IPS-20b (cell line): ENCODE data around the gene MDFI.

Experiments used
- H3K27ac ChIP-seq: one replicate; pipeline ENCODE4 v1.5.1; 2013; ENCODE audit warnings: low read length
- H3K27me3 ChIP-seq: 2 replicates; pipeline ENCODE4 v1.6.1; 2013; ENCODE audit warnings: mild to moderate bottlenecking, low read length, inconsistent platforms; ENCODE audit not compliant: insufficient read depth
- H3K36me3 ChIP-seq: 2 replicates; pipeline ENCODE4 v1.6.1; 2013; ENCODE audit warnings: low read depth, mild to moderate bottlenecking, inconsistent platforms, low read length, moderate library complexity; ENCODE audit not compliant: insufficient read depth
- H3K4me1 ChIP-seq: 2 replicates; pipeline ENCODE4 v1.6.1; 2013; ENCODE audit warnings: mild to moderate bottlenecking, control low read depth, inconsistent platforms, low read length, moderate library complexity; ENCODE audit not compliant: insufficient read depth
- H3K4me3 ChIP-seq: 2 replicates; pipeline ENCODE4 v1.5.1; 2013; ENCODE audit warnings: mild to moderate bottlenecking, low read length, inconsistent platforms
- H3K9ac ChIP-seq: 2 replicates; pipeline ENCODE4 v1.6.1; 2013; ENCODE audit warnings: low read depth, mild to moderate bottlenecking, inconsistent platforms, low read length, moderate library complexity
- H3K9me3 ChIP-seq: 2 replicates; pipeline ENCODE4 v1.6.1; 2013; ENCODE audit warnings: mild to moderate bottlenecking, low read depth, low read length, inconsistent platforms; ENCODE audit not compliant: insufficient read depth

The MDFI gene

DNA sequence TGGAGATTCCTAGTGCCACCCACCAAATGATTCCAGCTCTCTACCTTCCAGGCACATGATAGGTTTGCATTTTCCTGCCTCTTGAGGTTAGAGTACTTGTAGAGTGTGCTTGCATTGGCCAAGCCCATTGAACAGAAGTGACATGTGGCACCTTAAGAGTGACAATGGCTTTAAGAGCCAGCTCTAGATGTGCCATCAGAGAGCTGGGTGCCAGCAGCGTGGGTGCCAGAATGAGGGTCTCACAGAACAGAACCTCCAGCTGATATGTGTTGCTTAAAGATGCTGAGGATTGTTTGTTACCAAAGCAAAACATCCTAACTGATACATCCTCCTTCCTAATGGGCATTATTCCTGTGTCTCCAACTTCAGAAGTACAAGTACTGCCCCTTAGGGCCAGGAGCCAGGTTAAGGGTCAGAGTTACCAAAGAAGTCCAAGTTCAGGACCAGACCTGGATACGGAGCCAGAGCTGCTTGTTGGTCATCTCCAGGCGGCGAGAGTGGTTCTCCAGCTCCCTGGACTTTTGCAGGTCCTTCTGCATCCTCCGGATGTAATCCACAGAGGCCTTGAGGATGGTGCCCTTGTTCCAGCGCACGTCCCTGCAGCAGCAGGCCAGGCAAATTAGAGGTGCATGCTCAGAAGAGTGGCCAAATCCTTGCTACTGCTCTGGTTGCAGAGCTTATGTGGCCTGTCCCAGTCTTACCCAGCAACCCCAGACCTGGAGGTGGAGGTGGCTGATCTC lies 47.5 kb downstream of the MDFI start:
- Histone ChIP-seq H3K27ac (no peak overlapping the region), H3K9me3 (no peaks in the 10 kb centered on the region)

DNA sequence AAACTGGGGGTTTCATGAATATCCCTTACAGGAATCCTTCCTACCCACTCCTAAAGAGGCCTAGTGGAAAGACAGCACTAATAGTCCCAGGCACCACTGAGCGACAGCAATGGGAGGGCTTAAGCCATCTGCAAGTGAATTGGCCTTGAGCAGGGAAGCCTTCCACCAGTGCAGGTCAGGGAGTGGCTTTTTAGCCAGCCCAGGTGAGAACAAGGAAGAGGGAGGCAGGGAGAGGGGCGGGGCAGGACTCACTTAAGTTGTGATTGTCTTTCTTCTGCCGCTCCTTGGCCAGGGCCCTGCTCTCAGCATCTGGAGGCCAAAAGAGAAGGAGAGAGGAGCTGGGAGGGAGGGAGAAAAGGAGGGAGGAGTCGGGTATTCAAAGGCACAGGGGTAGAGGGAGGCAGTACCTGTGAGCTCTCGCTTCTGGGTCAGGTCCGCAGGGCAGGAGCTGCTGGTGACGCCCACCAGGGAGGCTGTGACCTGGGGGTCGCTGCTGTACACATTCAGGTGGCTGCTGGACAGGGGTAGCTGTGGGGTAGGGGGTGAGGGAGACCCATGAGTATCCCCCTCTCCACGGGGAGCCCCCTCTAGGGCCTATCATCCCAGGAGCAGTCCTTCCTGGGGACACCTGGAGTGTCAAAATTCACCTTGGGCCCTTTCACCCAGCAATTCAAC lies 49.4 kb downstream of the MDFI start:
- peaks cover 16% of the 10 kb centered on the region for H3K27me3 ChIP-seq
- peaks cover 6% of the 10 kb centered on the region; the same call in 1 of the 2 replicates for H3K4me1 ChIP-seq
- H3K36me3 ChIP-seq: no peaks in the 10 kb centered on the region
- H3K4me3 ChIP-seq: no peak overlapping the region
- H3K27ac ChIP-seq: no peak overlapping the region
- no peaks in the 10 kb centered on the region for H3K9me3 ChIP-seq
- no peak overlapping the region for H3K9ac ChIP-seq

More for the DNA sequence above, 47.5 kb downstream of the MDFI start:
- Histone ChIP-seq H3K36me3 (no peaks in the 10 kb centered on the region), H3K4me1 (peaks cover 9% of the 10 kb centered on the region; the same call in 1 of the 2 replicates), H3K4me3 (no peak overlapping the region), H3K9ac (no peak overlapping the region), H3K27me3 (peaks cover 19% of the 10 kb centered on the region)

DNA sequence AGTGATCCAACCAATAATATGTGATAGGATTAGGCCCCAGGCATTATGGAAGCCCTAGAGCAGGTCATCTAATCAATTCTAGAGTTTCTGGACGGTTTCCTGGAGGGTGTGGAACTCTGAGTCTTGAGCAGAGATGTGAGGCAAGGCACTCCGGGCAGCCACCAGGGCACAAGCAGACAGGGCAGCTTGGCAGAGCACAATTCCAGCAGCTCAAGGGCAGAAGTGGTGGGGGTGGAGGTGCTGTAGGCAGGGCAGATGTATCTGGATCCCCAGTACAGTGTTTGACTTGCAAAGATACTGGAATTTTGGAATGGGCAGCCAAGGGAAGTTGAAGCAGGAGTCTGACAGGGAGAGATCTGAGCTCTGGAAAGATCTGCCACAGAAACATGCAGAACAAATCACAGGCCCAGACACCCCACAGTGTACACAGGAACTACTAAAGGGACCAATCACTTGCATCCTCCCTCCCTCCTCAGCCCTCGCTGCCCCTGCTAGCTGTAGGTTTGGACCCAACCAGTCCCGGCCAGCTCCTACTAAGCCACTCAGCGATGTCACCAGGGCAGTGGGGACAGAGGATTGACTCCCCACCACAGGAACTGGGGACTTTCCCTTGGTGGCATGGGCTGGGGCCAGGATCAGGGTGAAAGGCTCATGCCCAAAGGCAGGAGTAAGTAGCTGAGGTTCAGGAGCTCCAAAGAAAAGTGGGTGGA lies 50.1 kb downstream of the MDFI start:
- H3K27ac ChIP-seq: no peak overlapping the region
- H3K36me3 ChIP-seq: no peaks in the 10 kb centered on the region
- no peak overlapping the region for H3K9ac ChIP-seq

DNA sequence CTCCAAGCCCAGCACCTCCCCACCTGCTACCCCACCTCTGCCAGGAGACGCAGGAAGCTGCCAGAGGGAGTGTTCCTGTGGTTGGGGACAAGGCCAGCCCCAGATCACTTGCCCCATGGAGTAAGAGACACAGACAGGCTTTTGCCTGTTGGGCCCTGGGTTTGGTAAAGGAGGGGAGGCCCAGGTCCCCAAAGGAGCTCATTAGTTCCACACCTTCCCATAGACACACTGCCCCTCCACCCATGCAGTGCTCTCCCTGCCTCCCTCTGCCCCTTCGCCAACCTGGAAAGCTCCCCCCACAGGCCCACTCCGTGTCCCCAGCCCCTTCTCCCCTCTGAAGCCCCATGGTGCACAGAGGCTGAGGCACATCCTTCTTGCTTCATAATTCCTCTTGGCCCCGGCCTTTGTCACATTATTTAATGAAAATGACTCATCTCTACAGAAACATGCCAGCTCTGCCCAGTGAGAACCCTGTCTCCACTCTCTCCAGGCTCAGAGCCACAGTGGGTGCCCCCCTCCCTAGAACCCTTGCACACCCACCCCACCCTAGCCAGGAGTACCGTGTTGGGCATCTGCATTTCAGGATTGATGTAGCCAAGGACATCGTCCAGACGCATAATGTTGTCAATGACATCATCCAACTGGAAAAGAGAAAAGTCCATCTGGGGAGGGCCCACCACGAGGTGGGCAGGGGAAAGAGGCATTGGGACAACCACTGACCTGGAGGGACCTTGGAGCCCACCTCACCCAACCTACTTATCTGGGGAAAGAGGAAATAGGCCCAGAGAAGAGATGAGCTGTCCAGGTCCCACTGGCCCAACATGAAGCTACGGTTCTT lies 51.1 kb downstream of the MDFI start:
- H3K4me1 ChIP-seq: peaks cover 6% of the 10 kb centered on the region; the same call in 1 of the 2 replicates
- no peak overlapping the region for H3K27ac ChIP-seq
- no peaks in the 10 kb centered on the region for H3K36me3 ChIP-seq
- H3K4me3 ChIP-seq: no peak overlapping the region
- H3K9me3 ChIP-seq: no peaks in the 10 kb centered on the region
- H3K27me3 ChIP-seq: 0 out of 2 replicates have a peak, but pooled peaks cover 3% of the 10 kb centered on the region
- no peak overlapping the region for H3K9ac ChIP-seq

More for the DNA sequence above, 50.1 kb downstream of the MDFI start:
- Histone ChIP-seq H3K27me3 (peaks cover 9% of the 10 kb centered on the region; the same call in 1 of the 2 replicates), H3K4me3 (no peak overlapping the region), H3K4me1 (peaks cover 6% of the 10 kb centered on the region; the same call in 1 of the 2 replicates), H3K9me3 (no peaks in the 10 kb centered on the region)

DNA sequence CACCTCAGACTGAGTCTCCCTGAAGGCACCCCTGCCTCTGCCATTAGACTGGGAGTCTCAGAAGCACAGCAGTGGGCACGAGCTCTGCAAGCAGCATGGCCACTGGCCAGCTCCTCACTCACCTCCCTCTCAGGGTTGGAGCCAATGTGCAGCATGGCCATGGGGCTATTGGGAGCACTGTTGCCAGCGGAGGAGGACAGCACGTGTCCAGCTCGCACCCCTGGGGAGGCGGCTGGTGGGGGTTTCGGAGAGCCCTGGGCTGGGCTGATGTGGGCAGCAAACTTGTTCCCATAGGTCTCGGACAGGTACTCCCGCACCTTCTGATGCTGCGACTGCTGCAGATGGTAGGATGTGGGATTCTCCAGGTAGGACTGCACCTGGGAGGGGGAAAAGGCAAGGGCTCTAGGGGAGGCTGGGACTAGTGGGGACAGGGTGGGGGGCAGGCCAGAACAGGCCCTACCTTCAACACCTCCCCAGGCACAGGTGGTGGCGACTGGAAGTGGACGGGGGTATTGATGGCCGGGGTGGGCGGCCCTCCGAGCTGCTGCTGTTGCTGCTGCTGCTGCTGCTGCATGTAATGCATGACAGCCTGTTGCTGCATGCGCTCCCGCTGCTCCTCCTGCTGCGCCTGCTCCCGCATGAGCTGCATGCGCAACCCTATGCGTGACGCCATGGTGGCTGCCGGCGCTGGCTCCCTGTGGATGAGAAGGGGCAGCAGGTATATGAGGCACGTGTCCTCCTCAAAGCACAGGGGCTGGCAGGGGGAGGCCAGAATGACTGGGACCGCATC lies 52.5 kb downstream of the MDFI start:
- no peaks in the 10 kb centered on the region for H3K36me3 ChIP-seq
- no peaks in the 10 kb centered on the region for H3K27me3 ChIP-seq
- no peaks in the 10 kb centered on the region for H3K9me3 ChIP-seq
- H3K27ac ChIP-seq: no peak overlapping the region
- peaks cover 6% of the 10 kb centered on the region; the same call in 1 of the 2 replicates for H3K4me1 ChIP-seq
- no peak overlapping the region for H3K9ac ChIP-seq
- no peak overlapping the region for H3K4me3 ChIP-seq

DNA sequence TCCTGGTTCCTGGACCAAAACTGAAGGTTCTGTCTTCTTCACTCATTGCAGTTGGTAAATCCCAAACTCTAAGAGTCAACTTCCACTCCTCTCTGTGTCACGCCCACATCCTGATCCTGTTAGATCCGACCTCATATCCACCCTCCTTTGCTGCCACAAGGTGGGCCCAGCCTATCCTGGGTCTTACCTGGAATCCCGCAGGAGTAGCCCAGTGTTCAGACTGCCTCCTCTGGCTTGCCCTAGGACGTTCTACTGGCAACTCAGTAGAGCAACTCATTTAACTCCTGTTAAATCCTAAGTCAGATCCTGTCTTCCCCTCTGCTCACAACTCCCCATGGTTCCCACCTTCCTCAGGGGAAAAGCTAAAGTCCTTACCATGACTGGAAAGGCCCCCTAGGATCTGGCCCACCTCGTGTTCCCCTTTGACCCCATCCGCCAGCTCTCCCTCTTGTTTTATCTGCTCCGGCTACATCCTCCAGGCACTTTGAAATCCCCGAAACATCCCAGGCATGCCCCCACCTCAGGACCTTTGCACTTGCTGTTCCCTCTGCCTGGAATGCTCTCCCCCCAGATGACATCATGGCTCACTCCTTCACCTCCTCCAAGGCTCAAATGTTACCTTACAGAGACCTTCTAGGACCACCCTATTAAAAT lies 53.3 kb downstream of the MDFI start:
- Histone ChIP-seq H3K9ac (no peak overlapping the region), H3K9me3 (no peaks in the 10 kb centered on the region), H3K4me3 (no peak overlapping the region), H3K27ac (no peak overlapping the region), H3K36me3 (no peaks in the 10 kb centered on the region), H3K27me3 (no peaks in the 10 kb centered on the region), H3K4me1 (peaks cover 6% of the 10 kb centered on the region; the same call in 1 of the 2 replicates)

DNA sequence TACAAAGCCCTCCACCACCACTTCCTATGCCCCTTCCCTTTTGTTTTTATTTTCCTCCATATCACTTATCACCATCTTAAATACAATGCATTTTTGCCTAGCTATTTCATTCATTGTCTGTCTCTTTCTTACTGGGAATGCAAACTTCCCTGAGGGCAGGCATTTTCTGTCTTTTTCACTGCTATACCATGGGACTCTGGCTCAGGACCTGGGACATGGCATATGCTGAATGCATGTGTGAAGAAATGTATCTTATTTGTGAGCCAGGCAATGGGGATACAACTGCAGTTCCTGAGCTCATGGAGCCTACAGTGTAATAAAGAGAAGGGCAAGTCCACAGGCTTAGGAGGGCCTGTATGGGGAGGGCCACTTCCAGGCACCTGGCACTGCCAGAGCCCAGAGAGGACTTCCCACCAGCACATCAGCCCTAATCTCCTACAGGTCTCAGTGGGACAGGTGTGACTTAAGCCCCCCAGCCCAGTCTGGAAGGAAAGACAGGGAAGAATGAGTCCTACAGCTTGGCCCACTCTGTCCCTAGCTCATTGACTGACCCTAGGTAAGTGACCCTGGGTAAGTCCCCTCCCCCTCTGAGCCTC lies 53.9 kb downstream of the MDFI start:
- Histone ChIP-seq H3K4me3 (no peak overlapping the region), H3K9me3 (no peaks in the 10 kb centered on the region), H3K9ac (no peak overlapping the region), H3K27me3 (no peaks in the 10 kb centered on the region), H3K27ac (no peak overlapping the region), H3K4me1 (peaks cover 2% of the 10 kb centered on the region; the same call in 1 of the 2 replicates), H3K36me3 (no peaks in the 10 kb centered on the region)

DNA sequence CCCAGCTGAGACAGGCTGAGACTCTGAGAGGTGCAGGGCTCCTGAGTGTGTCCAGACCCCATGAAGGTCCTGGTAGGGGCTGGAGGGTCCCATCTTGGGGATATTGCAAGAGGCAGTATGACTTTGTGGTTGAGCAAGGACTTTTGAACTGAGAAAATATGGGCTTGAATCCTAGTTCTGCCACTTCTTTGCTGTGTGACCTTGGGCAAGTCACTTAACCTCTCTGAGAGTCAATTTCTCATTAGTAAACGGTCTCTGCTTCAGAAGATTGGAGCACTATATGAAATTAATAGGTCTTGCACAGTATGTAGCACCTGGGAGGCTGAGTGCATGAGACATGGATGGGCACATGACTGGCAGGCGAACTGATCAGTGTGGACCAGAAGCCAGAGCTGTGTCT lies 54.5 kb downstream of the MDFI start:
- Histone ChIP-seq H3K4me3 (no peak overlapping the region), H3K9ac (no peak overlapping the region), H3K27ac (no peak overlapping the region), H3K27me3 (no peaks in the 10 kb centered on the region), H3K36me3 (no peaks in the 10 kb centered on the region), H3K4me1 (no peaks in the 10 kb centered on the region; the same call in 1 of the 2 replicates), H3K9me3 (no peaks in the 10 kb centered on the region)

DNA sequence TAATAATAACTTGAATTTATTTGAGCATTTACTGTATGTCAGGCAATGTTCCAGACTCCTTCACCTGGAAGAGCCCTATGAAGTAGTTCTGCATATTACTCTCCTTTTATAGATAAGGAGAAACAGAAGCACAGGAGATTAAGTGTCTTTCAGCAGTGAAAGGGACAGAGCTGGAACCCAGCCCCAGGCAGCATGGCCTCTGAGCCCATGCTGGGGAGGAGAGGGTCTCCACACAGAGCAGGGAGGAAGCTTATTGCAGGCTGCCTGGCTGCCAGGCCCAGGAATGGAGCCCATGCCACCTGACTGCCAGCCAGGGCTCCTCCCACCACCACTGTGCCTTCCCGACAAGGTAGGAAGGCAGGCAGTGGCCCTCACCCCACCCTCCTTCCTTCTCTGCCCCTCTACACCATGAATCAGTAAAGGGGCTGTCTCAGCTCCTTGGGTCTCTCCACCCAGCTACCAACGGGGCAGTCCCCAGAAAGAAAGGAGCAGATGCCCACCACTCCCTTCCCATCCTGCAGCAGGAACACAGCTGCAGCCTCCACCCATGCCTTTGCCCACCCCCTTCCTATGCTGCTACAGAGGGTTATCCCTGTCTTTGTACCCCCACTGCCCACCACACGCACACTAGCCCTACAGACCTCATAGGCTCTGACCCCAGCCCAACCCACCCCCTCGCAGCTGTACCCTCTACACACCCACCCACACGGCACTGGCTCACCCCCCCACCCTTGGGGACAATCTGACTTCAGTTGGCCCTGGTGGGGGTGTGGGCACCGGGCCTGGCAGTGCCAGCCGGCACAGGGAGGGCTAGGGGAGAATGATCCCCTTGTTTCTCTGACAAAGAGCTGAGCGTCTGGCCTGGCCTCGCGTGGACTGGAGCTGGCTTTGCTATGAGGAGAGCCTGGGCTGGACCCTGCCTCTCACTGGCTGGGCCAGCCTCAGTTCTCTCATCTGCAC lies 55.3 kb downstream of the MDFI start:
- Histone ChIP-seq H3K9ac (no peak overlapping the region), H3K4me3 (no peak overlapping the region), H3K27ac (no peak overlapping the region), H3K27me3 (no peaks in the 10 kb centered on the region), H3K36me3 (no peaks in the 10 kb centered on the region), H3K9me3 (no peaks in the 10 kb centered on the region), H3K4me1 (no peaks in the 10 kb centered on the region)
